Stimulated activated CD4-positive, alpha-beta T cell treated with anti-CD3 and anti-CD28 coated beads, Interleukin-1b, Interleukin-23, amount 100 ng/mL, for 48 hours (primary cell): Measurements from ENCODE around the gene TAPBP.
"Not testable (repeated sequence)": the region's sequence is repeated elsewhere in the genome, so short reads cannot be mapped to it uniquely, and the experiment has no call there.

Source experiments
- DNase-seq: peaks from one replicate; pipeline ENCODE4 v3.0.0-alpha.2; 2020

The TAPBP gene

DNA sequence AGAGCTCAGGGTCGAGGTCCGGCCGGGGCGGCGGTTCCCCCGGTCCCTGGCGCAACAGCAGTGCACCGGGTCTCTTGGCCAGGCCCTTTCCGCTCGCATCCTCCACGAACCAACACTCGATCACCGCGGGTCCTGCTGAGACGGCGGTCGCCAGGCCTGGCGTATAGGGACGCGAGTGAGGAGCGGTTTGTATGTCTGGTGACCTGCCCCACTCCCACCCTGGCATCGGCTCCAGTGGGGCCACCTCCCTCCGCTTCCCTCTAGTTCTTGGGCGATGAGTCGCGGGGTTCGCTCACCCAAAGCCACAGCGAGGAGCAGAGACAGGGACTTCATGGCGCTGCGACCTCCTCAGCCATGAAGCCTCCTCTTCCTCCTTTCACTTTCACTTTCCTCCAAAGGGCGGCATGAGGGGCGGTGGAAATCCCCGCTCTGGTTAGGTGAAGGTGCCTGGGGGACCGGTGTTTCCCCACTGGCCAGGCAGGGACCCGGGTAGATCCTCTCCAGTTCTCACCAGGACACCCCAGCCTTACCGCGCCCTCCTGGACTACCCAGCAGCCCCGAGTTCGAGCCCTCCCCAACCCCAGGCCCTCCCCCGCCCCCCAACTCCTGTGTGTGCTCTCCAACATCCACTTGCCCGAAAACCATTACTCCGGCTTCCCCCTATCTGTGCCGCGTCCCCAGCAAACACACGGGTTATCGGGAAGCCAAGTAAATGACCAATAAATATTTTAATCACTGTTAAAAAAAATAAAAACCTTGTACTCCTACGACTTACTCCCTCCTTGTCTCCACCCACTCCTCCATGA lies at the start of gene TAPBP:
TAPBP (minus strand) TSS at position 370 of the 806 bp plus-strand sequence; CDS start at position 333, 37 bp downstream.
- peak; percentile 86 for DNase-seq

DNA sequence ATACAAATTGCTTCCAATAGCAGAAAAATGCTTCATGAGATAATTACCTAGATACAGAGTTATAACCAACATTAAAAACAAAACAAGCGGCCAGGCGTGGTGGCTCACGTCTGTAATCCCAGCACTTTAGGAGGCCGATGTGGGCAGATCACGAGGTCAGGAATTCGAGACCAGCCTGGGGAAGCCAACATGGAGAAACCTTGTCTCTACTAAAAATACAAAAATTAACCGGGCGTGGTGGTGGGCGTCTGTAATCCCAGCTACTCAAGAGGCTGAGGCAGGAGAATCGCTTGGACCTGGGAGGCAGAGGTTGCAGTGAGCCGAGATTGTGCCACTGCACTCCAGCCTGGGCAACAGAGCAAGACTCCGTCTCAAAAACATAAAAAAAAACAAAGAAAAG lies 49.6 kb upstream of the TAPBP start:
- DNase-seq: not testable (repeated sequence)

DNA sequence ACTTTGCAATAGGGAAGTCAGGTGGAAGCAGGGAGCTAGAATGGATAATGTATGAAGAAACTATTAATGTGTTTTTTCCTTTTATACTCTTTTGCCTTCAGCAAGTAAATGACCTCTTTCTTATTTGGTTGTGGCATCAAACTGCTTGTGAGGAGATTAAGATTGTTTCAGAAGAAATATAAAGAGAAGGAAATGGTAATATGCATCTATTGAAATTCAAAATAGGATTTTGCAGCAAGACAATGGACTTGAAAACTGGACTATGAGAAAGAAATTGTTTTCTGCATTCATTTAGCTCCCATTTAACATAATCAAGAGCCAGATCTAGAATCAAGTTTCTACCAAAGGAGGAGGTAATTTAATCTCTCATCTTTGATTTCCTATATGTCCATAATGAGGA lies 45.5 kb upstream of the TAPBP start:
- no peak for DNase-seq

DNA sequence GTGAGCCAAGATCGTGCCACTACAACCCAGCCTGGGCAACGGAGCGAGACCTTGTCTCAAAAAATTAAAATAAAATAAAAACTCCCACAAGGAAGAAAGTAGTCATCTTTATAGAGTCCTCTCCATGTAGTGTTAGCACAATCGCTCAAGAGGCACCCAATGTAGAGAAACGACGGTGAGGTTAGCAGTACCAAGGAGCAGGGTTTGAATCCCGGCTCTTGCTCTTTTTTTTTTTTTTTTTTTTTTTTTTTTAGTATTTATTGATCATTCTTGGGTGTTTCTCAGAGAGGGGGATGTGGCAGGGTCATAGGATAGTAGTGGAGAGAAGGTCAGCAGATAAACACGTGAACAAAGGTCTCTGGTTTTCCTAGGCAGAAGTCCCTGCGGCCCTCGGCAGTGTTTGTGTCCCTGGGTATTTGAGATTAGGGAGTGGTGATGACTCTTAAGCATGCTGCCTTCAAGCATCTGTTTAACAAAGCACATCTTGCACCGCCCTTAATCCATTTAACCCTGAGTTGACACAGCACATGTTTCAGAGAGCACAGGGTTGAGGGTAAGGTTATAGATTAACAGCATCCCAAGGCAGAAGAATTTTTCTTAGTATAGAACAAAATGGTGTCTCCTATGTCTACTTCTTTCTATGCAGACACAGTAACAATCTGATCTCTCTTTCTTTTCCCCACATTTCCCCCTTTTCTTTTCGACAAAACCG lies 43.4 kb upstream of the TAPBP start:
- not testable (repeated sequence) for DNase-seq

- DNase-seq: no peak
These were observed 42.4 kb upstream of the TAPBP start for GRCh38 chr6:33356295-33356694.

DNA sequence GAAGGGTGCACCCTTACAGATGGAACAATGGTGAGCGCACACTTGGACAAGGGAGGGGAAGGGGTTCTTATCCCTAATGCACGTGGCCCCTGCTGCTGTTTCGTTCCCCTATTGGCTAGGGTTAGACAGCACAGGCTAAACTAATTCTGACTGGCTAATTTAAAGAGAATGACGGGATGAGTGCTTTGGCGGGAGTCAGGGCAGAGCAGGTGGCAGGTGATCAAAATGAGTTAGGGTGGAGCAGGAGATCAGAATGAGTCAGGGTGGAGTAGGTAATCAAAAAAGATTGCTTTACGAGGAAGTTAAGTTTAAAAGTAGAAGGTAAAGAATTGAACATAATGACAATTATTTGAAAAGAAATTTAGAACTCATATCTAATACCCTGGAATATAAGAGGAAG lies 42.0 kb upstream of the TAPBP start:
- not testable (repeated sequence) for DNase-seq

GRCh38 chr6:33347816-33348215 lies 33.9 kb upstream of the TAPBP start:
- no peak for DNase-seq

GRCh38 chr6:33346972-33347371 lies 33.1 kb upstream of the TAPBP start:
- not testable (repeated sequence) for DNase-seq

- peak; percentile 62 for DNase-seq
These were observed 31.1 kb upstream of the TAPBP start for GRCh38 chr6:33344701-33345697.

- DNase-seq: no peak
These were observed 30.2 kb upstream of the TAPBP start for GRCh38 chr6:33343953-33344611.

DNA sequence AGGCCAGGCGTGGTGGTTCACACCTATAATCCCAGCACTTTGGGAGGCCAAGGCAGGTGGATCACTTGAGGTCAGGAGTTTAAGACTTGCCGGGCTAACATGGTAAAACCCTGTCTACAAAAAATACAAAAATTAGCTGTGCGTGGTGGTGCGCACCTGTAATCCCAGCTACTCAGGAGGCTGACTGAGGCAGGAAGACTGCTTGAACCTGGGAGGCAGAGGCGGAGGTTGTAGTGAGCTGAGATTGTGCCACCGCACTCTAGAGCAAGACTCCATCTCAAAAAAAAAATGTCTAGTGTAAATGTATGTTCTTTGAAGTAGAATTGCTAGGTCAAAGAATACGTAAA lies 29.7 kb upstream of the TAPBP start:
- DNase-seq: not testable (repeated sequence)

DNA sequence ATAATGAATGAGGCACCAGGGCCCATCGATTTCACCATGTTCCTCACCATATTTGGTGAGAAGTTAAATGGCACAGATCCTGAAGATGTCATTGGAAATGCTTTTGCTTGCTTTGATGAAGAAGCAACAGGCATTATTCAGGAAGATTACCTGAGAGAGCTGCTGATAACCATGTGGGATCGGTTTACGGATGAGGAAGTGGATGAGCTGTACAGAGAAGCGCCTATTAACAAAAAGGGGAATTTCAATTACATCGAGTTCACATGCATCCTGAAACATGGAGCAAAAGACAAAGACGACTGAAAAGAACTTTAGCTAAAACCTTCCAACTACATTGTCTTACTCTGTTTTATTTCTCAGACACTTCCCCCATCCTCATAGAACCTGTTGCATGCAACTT lies 25.3 kb upstream of the TAPBP start:
- DNase-seq: no peak

DNA sequence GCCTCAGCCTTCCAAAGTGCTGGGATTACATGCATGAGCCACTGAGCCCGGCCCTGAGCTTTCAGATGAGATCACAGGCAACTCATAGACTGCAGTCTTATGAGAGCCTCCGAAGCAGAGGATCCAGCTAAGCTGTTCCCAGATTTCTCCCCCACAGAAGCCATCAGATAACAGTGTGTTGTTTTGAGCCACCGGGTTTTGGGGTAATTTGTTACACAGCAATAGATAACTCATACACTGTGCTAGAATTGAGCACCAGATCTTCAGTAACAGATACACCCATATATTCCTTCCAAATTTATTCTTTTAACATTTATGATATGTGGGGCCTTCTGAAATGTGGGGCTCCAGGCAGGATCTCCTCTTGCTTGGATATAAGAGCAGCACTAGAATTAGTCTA lies 22.6 kb upstream of the TAPBP start:
- no peak for DNase-seq

DNA sequence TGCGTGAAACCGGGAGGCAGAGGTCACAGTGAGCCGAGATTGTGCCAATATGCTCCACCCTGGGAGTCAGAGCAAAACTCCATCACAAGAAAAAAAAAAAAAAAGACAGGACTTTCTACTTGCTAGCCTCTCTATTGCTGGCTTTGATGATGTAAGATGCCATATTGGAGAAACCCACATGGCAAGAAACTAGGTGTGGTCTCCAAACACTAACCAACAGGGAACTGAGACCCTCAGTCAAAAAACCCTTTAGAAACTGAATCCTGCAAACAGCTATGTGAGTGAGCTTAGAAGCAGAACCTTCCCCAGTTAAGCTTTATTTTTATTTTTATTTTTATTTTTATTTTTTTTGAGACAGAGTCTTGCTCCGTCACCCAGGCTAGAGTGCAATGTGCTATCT lies 22.0 kb upstream of the TAPBP start:
- no peak for DNase-seq

GRCh38 chr6:33333666-33334065 lies 19.8 kb upstream of the TAPBP start:
- no peak for DNase-seq

- no peak for DNase-seq
These were observed 16.9 kb upstream of the TAPBP start for GRCh38 chr6:33330736-33331135.

DNA sequence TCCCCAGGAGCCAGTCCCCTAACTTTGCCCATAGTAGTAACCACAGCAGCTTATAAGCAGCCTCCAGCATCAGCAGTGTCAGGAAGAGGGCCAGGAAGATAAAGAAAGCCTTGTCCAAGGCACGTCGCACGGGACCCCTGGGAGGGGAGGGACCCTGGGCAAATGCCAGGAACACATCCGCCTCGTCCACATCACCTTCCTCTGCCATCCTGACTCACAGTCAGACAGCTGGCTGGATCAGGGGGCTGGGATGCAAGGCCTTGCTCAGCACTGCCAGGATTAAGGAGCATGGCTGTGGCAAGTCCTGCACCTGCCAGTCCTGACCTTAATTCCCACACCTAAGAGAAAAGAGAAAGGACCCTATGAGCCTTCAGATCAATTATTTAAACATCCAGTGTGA lies 15.2 kb upstream of the TAPBP start:
- DNase-seq: no peak

- no peak for DNase-seq
These were observed 10.2 kb upstream of the TAPBP start for GRCh38 chr6:33324125-33324524.

- DNase-seq: no peak
These were observed 9.7 kb upstream of the TAPBP start for GRCh38 chr6:33323623-33323948.

DNA sequence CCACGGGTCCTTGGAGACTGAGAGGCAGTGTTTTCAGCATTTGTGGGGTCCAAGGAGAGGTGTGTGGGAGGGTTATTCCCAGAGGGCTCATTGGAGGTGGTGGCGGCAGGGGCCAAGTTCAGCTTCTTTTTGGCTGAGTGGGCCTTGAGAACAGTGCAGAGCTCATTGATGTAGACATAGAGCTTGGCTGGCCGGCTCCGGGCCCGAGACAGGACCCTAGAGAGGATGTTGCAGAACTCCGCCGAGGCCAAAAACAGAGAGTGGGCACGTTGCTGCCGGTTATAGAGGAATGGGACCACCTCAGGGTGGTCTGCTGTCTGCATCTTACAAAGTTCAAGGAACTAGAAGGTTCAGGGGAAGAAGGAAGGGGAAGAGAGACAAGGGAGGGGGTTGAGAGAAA lies 7.3 kb upstream of the TAPBP start:
- no peak for DNase-seq

DNA sequence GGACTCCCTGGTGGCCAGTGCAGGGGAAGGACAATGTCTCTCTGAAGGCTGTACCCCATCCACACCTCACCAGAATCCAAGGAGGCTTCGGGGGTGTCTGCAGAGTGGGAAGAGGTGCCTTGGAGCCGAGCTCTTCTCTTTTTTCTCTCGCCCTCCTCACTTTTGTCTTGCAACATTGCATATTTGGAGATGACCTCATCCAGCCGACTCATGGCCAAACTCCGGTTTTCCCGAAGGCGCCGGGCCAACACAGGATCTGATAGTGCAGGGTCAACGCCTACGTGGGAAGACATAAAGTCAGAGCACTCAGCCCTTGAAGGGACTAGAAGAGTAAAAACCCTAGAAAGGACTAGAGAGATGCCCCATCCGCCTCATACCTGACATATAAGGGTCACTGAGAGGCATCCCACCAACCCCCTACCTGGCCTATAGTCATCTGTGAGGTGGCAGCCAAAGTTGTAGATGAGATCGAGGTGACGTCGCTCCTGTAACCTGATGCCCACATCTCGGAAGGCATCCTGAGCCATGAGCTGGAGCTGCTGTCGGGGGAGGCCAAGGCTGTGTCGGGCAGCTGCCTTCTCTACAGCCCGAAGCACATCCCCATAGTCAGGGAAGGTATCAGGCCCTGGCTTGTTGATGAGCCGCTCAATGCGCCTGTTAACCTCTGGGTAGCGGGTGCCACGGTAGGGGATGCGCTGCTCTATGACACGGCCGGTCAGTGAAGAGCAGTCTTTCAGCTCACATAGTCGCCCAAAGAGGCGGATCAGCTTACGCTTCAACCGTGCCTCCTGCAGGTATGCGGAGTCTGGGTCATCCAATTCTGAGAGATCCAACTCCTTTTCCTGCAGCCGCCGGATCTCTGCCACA lies 6.7 kb upstream of the TAPBP start:
- no peak for DNase-seq

DNA sequence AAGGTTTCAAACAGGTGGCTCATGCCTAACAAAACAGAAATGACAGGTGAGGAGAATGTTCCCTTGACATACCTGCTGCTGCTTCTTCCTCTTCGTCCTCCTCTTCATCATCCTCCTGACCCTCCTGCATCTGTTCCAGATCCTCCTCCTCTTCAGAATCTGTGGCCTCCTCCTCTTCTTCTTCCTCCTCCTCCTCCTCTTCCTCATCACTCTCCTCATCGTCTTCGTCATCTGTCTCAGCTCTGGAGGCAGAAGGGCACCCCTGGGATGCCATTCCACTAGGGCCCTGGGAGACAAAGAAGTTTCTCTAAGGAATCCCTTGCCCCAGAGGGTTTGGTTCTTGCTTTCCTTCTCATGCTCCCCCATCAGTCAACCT lies 6.0 kb upstream of the TAPBP start:
- DNase-seq: no peak
